Type B pancreatic cell (in vitro differentiated cells): ENCODE data around the gene TMEM255B. TPM values are rescaled to one million over a fixed set of nuclear protein-coding genes. Genes with fewer than 3 reads are reported as not detected.

ENCODE experiments used
- DNase-seq: peaks from one replicate; pipeline ENCODE4 v3.0.0; 2021; ENCODE audit warnings: mixed read lengths; ENCODE audit not compliant: unreplicated experiment; ENCODE audit errors: extremely low spot score
- H3K27ac Mint-ChIP-seq: 2 replicates; pipeline ENCODE4 v1.8.0; 2021; ENCODE audit warnings: mild to moderate bottlenecking, mixed read lengths
- H3K27me3 Mint-ChIP-seq: 2 replicates; pipeline ENCODE4 v1.8.0; 2021; ENCODE audit warnings: mixed read lengths
- H3K36me3 Mint-ChIP-seq: 2 replicates; pipeline ENCODE4 v1.8.0; 2021; ENCODE audit warnings: mixed read lengths
- H3K4me1 Mint-ChIP-seq: one replicate; pipeline ENCODE4 v1.8.0; 2021; ENCODE audit warnings: mixed read lengths; ENCODE audit not compliant: unreplicated experiment
- H3K4me3 Mint-ChIP-seq: 2 replicates; pipeline ENCODE4 v1.8.0; 2021; ENCODE audit warnings: mild to moderate bottlenecking, mixed read lengths
- H3K9me3 Mint-ChIP-seq: 2 replicates; pipeline ENCODE4 v1.8.0; 2021; ENCODE audit warnings: mixed read lengths
- total RNA-seq: library from RNA; stranded (reverse); gene quantifications from 2 replicates; pipeline ENCODE4 v1.2.1, GENCODE V29; 2021; ENCODE audit warnings: low replicate concordance
- TF ChIP-seq, protein P1 (sequence below): fragments of 200-600 bp; sonication (generic); conservative IDR thresholded peaks from 2 replicates; pipeline ENCODE4 v1.5.0; 2021; ENCODE audit warnings: antibody characterized with exemption, mild to moderate bottlenecking

Gene TMEM255B
- total RNA-seq, 1 donor from 2014 or later = 0.92 TPM

DNA sequence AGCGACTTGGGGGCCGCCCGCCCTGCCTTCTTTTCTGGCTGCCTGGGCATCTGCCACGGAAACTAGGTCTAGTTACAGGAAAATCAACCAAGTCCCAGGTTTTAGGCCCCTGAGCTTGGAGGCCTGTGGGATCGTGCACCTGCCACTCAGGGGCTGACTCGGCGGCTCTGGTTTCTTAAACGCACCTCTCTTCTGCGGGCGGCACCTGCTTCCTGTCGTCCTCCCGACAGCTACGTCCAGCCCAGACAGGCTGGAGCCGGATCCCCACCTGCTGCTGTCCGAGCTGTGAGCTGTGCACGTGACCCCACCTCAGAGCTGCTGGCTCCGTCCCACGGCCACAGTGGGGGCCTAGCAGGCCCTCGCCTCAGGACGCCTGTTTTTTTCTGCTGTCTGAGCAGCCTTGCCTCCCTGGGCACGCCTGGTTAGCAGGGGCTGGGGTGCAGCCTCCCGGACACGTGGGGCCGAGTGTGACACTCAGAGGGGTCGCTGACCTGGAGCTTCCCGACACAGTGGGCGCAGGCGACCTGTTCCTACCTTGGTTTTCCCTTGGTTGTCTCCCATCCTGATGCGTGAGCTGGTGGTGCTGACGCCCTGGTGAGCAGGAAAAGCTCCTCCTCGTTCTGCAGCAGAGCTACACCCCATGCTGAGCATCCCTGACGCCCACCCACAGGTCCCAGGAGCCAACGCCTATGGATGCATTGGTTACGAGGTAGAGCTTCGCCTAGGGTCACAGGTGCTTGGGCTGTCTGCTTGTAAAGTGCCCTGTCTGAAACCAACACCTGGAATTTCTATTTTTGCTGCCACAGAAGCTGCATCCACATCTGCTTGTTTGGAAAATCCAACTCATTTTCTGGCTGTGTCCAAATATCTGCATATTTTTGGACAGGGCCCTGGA lies 17.5 kb downstream of the TMEM255B start:
- H3K4me3 Mint-ChIP-seq = no peak overlapping the region
- peaks cover 27% of the 10 kb centered on the region for H3K27me3 Mint-ChIP-seq
- H3K36me3 Mint-ChIP-seq = no peaks in the 10 kb centered on the region

DNA sequence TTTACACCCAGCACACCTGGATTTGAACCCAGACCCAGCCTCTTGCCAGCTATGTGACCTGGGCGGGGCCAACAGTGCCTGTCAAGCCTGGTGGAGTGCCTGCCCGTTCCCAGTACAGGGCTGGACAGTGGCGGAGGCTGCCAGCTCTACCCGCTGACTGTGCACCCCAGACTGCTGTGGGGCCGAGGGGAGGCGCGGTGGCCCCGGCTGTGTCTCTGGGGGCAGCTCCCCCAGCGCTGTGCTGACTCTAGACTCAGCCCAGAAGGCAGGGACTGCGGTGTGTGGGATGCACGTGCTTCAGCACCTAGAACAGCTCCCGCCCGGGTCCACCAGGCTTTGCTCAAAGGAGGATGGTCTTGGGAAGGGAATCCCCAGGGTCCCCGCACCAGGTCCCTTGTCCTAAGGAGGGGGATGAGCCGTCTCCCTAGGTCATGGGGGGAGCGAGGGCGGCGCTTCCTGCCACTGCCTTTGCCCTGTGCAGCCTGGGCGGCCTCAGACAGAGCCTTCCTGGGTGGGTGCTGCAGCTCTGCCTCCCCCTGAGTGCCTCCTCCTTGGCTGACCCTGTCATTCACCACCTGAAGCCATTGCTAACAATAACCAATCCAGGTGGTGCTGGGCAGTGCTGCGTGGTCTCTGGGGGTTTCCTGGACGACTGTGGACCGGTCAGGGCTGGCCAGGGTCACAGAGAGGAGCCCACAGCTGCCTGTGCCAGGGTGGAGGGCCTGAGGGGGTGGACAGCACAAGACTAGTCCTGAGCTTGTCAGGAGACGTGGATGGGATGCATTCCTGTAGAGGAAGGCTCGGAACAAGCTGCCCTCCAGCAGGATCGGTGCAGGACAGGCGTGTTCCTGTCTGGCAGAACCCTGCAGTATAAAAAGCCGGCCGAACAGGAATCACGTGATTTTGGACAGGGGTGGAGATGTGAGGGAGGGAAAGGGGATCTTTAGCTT lies 18.6 kb downstream of the TMEM255B start:
- no peak for DNase-seq
- no peaks in the 10 kb centered on the region for H3K36me3 Mint-ChIP-seq
- no peak overlapping the region for H3K27ac Mint-ChIP-seq
- no peaks in the 10 kb centered on the region for H3K4me1 Mint-ChIP-seq
- H3K27me3 Mint-ChIP-seq = peaks cover 22% of the 10 kb centered on the region
- TF ChIP-seq, protein P1, sequence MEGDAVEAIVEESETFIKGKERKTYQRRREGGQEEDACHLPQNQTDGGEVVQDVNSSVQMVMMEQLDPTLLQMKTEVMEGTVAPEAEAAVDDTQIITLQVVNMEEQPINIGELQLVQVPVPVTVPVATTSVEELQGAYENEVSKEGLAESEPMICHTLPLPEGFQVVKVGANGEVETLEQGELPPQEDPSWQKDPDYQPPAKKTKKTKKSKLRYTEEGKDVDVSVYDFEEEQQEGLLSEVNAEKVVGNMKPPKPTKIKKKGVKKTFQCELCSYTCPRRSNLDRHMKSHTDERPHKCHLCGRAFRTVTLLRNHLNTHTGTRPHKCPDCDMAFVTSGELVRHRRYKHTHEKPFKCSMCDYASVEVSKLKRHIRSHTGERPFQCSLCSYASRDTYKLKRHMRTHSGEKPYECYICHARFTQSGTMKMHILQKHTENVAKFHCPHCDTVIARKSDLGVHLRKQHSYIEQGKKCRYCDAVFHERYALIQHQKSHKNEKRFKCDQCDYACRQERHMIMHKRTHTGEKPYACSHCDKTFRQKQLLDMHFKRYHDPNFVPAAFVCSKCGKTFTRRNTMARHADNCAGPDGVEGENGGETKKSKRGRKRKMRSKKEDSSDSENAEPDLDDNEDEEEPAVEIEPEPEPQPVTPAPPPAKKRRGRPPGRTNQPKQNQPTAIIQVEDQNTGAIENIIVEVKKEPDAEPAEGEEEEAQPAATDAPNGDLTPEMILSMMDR = no peak
- H3K9me3 Mint-ChIP-seq = peaks cover under 1% of the 10 kb centered on the region
- H3K4me3 Mint-ChIP-seq = no peak overlapping the region

More for the DNA sequence above, 17.5 kb downstream of the TMEM255B start:
- no peaks in the 10 kb centered on the region for H3K4me1 Mint-ChIP-seq
- TF ChIP-seq, protein P1 = no peak
- H3K27ac Mint-ChIP-seq = no peak overlapping the region
- H3K9me3 Mint-ChIP-seq = peaks cover 8% of the 10 kb centered on the region
- DNase-seq = no peak

DNA sequence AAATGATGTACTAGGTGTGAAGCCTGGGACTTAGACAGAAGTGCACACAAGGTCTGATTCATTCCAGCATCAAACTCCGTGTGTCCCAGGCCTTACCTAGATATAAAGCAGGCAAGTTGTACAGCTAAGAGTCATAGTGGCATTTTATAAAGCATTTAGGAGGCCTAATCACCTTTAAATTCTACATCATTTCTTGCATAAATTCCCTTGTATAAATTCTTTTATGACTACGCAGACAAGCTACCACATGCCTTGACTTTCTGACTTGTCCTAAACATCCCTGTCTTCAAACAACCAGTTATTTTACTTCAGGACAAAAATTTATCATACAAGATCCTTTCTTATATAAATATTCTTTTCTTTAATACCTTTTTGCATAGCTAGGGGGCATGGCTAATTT lies 22.5 kb downstream of the TMEM255B start:
- TF ChIP-seq, protein P1 = no peak
- no peak for DNase-seq
- H3K4me1 Mint-ChIP-seq = no peaks in the 10 kb centered on the region
- H3K36me3 Mint-ChIP-seq = no peaks in the 10 kb centered on the region
- H3K9me3 Mint-ChIP-seq = no peaks in the 10 kb centered on the region
- H3K4me3 Mint-ChIP-seq = no peak overlapping the region
- H3K27ac Mint-ChIP-seq = no peak overlapping the region
- peaks cover 42% of the 10 kb centered on the region for H3K27me3 Mint-ChIP-seq

DNA sequence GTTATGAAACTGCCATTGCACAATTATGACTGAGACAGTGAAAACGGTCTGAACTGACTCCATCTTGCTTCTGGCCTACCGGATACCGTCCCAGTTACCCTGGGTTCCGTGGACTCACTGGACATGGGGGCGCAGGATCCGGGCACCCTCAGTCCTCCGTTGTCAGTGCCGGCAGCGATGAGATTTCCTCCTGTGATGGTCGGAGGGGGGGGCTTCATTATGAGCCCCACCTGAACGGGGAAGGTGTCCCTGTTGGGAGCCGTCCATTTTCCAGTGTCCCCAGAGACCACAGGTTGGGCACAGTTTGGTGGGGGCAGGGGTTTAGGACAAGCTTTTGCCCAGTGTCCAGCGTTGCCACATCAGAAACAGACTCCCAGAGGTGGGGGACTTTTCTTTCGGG lies 23.4 kb downstream of the TMEM255B start:
- Mint-ChIP-seq H3K27ac (no peak overlapping the region), H3K4me3 (no peak overlapping the region), H3K4me1 (no peaks in the 10 kb centered on the region), H3K9me3 (no peaks in the 10 kb centered on the region), H3K36me3 (no peaks in the 10 kb centered on the region), H3K27me3 (peaks cover 42% of the 10 kb centered on the region)
- no peak for DNase-seq
- TF ChIP-seq, protein P1 = no peak

DNA sequence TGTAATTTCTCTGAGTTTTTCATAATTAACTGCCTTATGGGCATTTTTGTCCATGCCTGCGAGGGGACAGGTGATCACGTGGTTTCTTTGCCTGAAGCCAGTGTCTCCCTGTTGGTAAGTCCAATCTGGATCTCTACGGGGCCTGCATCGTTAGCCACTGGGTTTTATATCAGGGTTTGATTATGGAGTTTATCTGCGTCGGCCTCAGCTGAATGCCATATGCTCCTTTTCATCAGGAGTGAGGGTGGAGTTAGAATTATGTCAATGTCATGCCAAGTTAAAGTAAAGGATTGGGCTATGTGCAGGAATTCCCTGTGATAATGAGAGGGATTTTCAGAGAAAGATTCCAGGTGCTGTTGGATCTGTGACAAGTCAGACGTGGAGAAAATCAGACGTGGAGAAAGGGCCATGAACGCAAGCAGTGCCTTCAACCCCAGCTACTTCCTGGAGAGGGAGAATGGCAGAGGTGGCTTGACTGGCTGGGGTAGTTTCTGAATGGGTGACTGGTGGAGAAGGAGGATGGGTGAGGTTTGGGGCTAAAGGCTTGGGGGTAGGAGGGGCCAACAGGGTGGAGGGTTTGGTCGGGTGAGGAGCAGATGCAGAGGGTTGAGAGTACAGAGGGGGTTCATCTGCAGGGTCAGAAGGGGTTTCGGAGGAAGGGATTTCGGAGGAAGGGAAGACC lies 24.3 kb downstream of the TMEM255B start:
- Mint-ChIP-seq H3K27me3 (peaks cover 42% of the 10 kb centered on the region), H3K4me1 (no peaks in the 10 kb centered on the region), H3K9me3 (no peaks in the 10 kb centered on the region), H3K4me3 (no peak overlapping the region), H3K27ac (no peak overlapping the region), H3K36me3 (no peaks in the 10 kb centered on the region)
- no peak for DNase-seq
- TF ChIP-seq, protein P1 = no peak
